Measurements from ENCODE around the gene NCKAP5L. TPM values are rescaled to one million over a fixed set of nuclear protein-coding genes. Genes with fewer than 3 reads are reported as not detected.
A peak's percentile ranks its signal among the peaks of the same experiment; 100 is the strongest.

The NCKAP5L gene
- total and polyA plus RNA-seq, 2 of the 8 experiments (the other 6 are each of a cell fraction or from before 2014, with no cell fraction given), result 9.4 to 27.9 TPM

DNA sequence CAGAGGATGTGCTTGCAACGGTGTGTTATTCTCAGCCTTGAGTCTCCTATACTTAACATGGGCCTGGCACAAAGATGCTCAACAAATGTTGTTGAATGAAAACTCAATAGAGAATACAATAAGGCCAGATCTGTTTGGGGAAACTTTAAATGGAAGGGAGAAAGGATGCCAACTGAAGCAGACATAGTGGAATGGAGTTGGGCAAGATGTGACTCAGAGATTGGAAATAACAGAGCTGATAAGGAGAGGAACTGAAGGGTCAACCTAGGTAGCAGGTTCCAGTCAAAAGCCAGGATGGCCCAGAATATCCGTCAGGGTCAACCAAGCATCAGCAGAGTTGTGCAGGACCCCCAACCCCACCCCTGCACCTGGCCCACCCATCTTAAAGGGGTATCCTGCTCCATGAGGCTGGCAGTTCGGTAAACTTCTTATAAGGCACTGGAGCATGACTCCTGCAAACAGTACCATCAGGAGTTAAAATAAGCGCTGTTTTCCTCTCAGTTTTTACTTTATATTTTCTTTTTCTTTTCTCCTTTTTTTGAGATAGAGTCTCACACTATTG is 15.7 kb upstream of the NCKAP5L start:
- Histone ChIP-seq H3K4ac (replicated peaks; ENCODE audit: insufficient read length, low read depth, low read length) (no peak overlapping the region), H2AK5ac (ENCODE audit: low read depth, low read length) (no peak overlapping the region), H2BK5ac (ENCODE audit: low read depth, low read length) (no peak overlapping the region), H3K4me2 (ENCODE audit: insufficient read depth in 1 of 2, low read depth in 2 of 2, low read length in 2 of 2) (peak overlapping the region in 1 of 2 experiments; percentile 67; a peak in 1 of 4 replicates), H2BK12ac (ENCODE audit: low read depth, low read length) (no peak overlapping the region), H3K36me3 (ENCODE audit: control insufficient read depth in 2 of 4, insufficient read depth in 4 of 4, low read length in 3 of 4) (no peaks in the 10 kb centered on the region), H2AFZ (ENCODE audit: low read length) (no peak overlapping the region), H3K79me2 (ENCODE audit: control insufficient read depth in 1 of 2, insufficient read depth in 2 of 2, low read length in 2 of 2) (no peaks in the 10 kb centered on the region; a peak in 1 of 4 replicates), H4K5ac (ENCODE audit: insufficient read length, low read depth, low read length) (no peak overlapping the region), H4K91ac (replicated peaks; ENCODE audit: insufficient read length, low read length) (no peak overlapping the region), H3K18ac (ENCODE audit: extremely low read depth, low read length) (no peak overlapping the region), H3K27me3 (replicated peaks in 1 of 4; ENCODE audit: control insufficient read depth in 3 of 4, extremely low read depth in 1 of 4, insufficient read depth in 3 of 4, low read length in 3 of 4) (no peaks in the 10 kb centered on the region; a peak in 2 of 7 replicates), H3K9me3 (ENCODE audit: insufficient read depth in 2 of 2, low read depth in 1 of 2, low read length in 1 of 2) (no peaks in the 10 kb centered on the region), H3K79me1 (ENCODE audit: low read depth, low read length) (no peaks in the 10 kb centered on the region), H3K4me1 (replicated peaks in 1 of 4; ENCODE audit: control insufficient read depth in 3 of 4, insufficient read depth in 4 of 4, low read length in 3 of 4) (peaks cover 2 to 5% (median 4%) of the 10 kb centered on the region in 4 experiments; a peak in 4 of 7 replicates), H4K8ac (ENCODE audit: extremely low read depth, insufficient read depth, low read length) (no peak overlapping the region), H2BK20ac (ENCODE audit: low read length) (no peak overlapping the region), H3K56ac (replicated peaks; ENCODE audit: insufficient read length, low read depth, low read length) (no peak overlapping the region), H2BK15ac (ENCODE audit: low read length) (no peak overlapping the region), H4K20me1 (replicated peaks in 1 of 2; ENCODE audit: control insufficient read depth in 1 of 2, insufficient read depth in 2 of 2, low read length in 2 of 2) (peaks cover 0 to 1% of the 10 kb centered on the region in 2 experiments), H3K27ac (ENCODE audit: low read depth, low read length) (no peak overlapping the region), H3K23me2 (ENCODE audit: low read depth, low read length) (peaks cover 4% of the 10 kb centered on the region; the same call in 1 of the 2 replicates), H3K4me3 (ENCODE audit: extremely low read depth in 1 of 4, insufficient read depth in 2 of 4, low read depth in 3 of 4, low read length in 4 of 4) (0 out of 8 replicates have a peak overlapping the region, but pooled peaks of 1 of the 4 experiments have one; percentile 87), H3K23ac (ENCODE audit: insufficient read length) (no peak overlapping the region), H3K9ac (replicated peaks in 1 of 4; ENCODE audit: extremely low read depth in 1 of 4, low read depth in 3 of 4, low read length in 3 of 4) (no peak overlapping the region), H3K14ac (ENCODE audit: insufficient read length) (no peak overlapping the region), H2BK120ac (replicated peaks; ENCODE audit: low read depth, low read length) (no peak overlapping the region)
- ChIA-PET CTCF (ENCODE audit: partially characterized antibody) (interaction anchor here (0.6 to 1.8 kb wide), 8 partner anchors 11 to 226 kb away, joined by 3 to 7 read pairs (median 4); no protein-coding TSS in a partner anchor), POLR2A (ENCODE audit: partially characterized antibody) (interaction anchor here (1.1 to 4.0 kb wide), 5 partner anchors 14 to 241 kb away, joined by 3 to 35 read pairs (median 9); partner anchors contain the start of genes NCKAP5L, SMARCD1 and TMBIM6)
- WGBS, 2 experiments (ENCODE audit: extremely low coverage in 1 of 2, insufficient coverage in 1 of 2, insufficient read length in 1 of 2, insufficient replicate concordance in 2 of 2, low coverage in 1 of 2, low lambda C conversion rate in 2 of 2, missing lambda C conversion rate in 1 of 2), result 96% methylated on average over 4 of the region's 4 CpGs; no CpG with 5 or more reads in 1 of the 2 experiments
- DNase-seq (ENCODE audit: low read depth in 1 of 2, low spot score in 2 of 2) (no peak), FAIRE-seq (no peak)
- no peak for TF ChIP-seq SIRT6 (IDR thresholded peaks at IDR 0.05; ENCODE audit: low read length)
- no peak for TF ChIP-seq SP4 (IDR thresholded peaks at IDR 0.05; ENCODE audit: low read length)
- no peak for TF ChIP-seq ZNF274 (IDR thresholded peaks at IDR 0.05; ENCODE audit: borderline replicate concordance, extremely low read depth, low read length)
- no peak for TF ChIP-seq SP1 (IDR thresholded peaks at IDR 0.05; ENCODE audit: low read depth, low read length)
- TF ChIP-seq KDM1A (IDR thresholded peaks at IDR 0.05; ENCODE audit: borderline replicate concordance, low read length), result no peak
- TF ChIP-seq SRF (IDR thresholded peaks at IDR 0.05; ENCODE audit: low read depth, low read length), result no peak
- no peak for TF ChIP-seq RBBP5 (IDR thresholded peaks at IDR 0.05; ENCODE audit: borderline replicate concordance, low read depth, low read length)
- TF ChIP-seq JUND (IDR thresholded peaks at IDR 0.05; ENCODE audit: low read length), result no peak
- TF ChIP-seq KDM5A (IDR thresholded peaks at IDR 0.05; ENCODE audit: low read length), result no peak
- no peak for TF ChIP-seq EGR1 (IDR thresholded peaks at IDR 0.05; ENCODE audit: borderline replicate concordance, low read depth, low read length)
- TF ChIP-seq NANOG (IDR thresholded peaks at IDR 0.05; ENCODE audit: insufficient read depth, low read depth, low read length, poor library complexity, severe bottlenecking), result no peak
- TF ChIP-seq CTBP2 (IDR thresholded peaks at IDR 0.05; ENCODE audit: borderline replicate concordance, insufficient read depth, insufficient read length, low read length), result no peak
- no peak for TF ChIP-seq TCF12 (IDR thresholded peaks at IDR 0.05; ENCODE audit: low read depth, low read length)
- no peak for TF ChIP-seq CBX5 (IDR thresholded peaks at IDR 0.05; ENCODE audit: low read depth, low read length)

All from H1 (cell line).